ENCODE data around the gene RABGGTA.

Gene RABGGTA

DNA sequence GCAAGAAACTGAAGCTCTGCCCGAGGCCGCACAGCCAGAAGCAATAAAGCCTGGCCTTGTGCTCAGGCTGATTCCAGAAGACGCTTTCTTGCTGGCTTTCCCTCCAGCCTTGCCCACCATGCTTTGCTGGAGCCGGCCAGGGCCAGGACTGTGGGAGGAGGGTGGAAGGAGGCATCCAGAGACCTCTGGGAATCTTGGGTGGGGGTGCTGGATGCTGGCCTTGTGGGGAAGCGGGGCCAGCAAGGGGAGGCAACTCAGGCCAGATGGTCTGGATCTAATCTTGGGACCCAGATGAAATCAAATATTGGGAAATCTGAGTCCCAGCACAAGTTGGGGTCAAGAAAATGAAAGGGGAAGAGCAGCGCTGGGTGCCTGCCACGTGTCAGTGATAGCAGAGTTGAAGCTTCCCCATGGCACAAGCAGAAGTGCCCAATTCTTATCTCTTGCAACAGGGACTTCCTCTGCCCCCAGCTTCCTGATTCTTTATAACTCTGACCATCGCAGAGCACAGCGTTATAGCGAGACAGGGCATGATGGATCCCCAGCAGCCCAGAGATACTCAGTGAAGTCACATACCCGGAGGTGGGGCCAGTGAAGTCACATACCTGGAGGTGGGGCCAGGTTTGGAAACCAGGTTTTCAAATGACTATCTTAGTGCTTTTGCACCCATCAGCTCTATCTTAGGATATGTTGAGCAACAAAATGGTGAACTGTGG, 6.4 kb upstream of the RABGGTA start:
- TF ChIP-seq RAD21 (IDR thresholded peaks at IDR 0.05; ENCODE audit: low read depth), result no peak
- TF ChIP-seq TEAD4 (IDR thresholded peaks at IDR 0.05), result no peak
- no peak for TF ChIP-seq YY1 (IDR thresholded peaks at IDR 0.05; ENCODE audit: low read depth)
- no peak for TF ChIP-seq EGR1 (IDR thresholded peaks at IDR 0.05)
- TF ChIP-seq, protein P1, sequence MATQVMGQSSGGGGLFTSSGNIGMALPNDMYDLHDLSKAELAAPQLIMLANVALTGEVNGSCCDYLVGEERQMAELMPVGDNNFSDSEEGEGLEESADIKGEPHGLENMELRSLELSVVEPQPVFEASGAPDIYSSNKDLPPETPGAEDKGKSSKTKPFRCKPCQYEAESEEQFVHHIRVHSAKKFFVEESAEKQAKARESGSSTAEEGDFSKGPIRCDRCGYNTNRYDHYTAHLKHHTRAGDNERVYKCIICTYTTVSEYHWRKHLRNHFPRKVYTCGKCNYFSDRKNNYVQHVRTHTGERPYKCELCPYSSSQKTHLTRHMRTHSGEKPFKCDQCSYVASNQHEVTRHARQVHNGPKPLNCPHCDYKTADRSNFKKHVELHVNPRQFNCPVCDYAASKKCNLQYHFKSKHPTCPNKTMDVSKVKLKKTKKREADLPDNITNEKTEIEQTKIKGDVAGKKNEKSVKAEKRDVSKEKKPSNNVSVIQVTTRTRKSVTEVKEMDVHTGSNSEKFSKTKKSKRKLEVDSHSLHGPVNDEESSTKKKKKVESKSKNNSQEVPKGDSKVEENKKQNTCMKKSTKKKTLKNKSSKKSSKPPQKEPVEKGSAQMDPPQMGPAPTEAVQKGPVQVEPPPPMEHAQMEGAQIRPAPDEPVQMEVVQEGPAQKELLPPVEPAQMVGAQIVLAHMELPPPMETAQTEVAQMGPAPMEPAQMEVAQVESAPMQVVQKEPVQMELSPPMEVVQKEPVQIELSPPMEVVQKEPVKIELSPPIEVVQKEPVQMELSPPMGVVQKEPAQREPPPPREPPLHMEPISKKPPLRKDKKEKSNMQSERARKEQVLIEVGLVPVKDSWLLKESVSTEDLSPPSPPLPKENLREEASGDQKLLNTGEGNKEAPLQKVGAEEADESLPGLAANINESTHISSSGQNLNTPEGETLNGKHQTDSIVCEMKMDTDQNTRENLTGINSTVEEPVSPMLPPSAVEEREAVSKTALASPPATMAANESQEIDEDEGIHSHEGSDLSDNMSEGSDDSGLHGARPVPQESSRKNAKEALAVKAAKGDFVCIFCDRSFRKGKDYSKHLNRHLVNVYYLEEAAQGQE (IDR thresholded peaks at IDR 0.05; ENCODE audit: low read depth), result no peak
- no peak for TF ChIP-seq CEBPB (IDR thresholded peaks at IDR 0.05)
- no peak for TF ChIP-seq NFIC (IDR thresholded peaks at IDR 0.05)
- no peak for TF ChIP-seq TCF12 (IDR thresholded peaks at IDR 0.05; ENCODE audit: low read depth)
- TF ChIP-seq, protein P2, sequence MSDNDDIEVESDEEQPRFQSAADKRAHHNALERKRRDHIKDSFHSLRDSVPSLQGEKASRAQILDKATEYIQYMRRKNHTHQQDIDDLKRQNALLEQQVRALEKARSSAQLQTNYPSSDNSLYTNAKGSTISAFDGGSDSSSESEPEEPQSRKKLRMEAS (IDR thresholded peaks at IDR 0.05), result no peak
- TF ChIP-seq EP300 (IDR thresholded peaks at IDR 0.05; ENCODE audit: borderline replicate concordance), result no peak

DNA sequence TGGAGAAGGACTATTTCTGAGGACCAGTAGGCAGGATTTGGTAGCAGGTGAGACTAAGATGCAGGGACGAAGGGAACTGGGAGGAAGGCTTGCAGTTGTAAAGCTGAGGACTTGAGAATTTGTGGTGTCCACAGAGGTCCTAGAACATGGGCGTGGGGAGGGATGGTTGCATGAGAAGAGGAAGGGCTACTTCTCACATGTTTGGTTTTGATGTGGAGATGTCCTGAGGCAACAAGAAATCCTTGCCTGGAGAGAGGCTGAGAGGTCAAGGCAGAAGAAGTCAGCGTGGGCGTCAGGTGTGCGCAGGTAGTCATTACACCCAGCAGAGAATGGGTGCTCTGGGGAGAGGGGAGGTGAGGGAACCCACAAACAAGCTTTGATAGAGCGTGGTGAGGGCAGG, 5.7 kb upstream of the RABGGTA start:
- TF ChIP-seq ZBTB7A (IDR thresholded peaks at IDR 0.05; ENCODE audit: low read depth) (no peak), YY1 (IDR thresholded peaks at IDR 0.05; ENCODE audit: low read depth) (no peak), EGR1 (IDR thresholded peaks at IDR 0.05) (no peak), NFIC (IDR thresholded peaks at IDR 0.05) (no peak), EP300 (IDR thresholded peaks at IDR 0.05; ENCODE audit: borderline replicate concordance) (no peak), TAF1 (IDR thresholded peaks at IDR 0.05; ENCODE audit: low read depth) (no peak), CEBPB (IDR thresholded peaks at IDR 0.05) (no peak), FOXM1 (IDR thresholded peaks at IDR 0.05; ENCODE audit: borderline replicate concordance, low read depth) (no peak), TEAD4 (IDR thresholded peaks at IDR 0.05) (no peak), RAD21 (IDR thresholded peaks at IDR 0.05; ENCODE audit: low read depth) (no peak), TCF12 (IDR thresholded peaks at IDR 0.05; ENCODE audit: low read depth) (no peak), CREB1 (IDR thresholded peaks at IDR 0.05; ENCODE audit: low read depth) (no peak)
- TF ChIP-seq, protein P3, sequence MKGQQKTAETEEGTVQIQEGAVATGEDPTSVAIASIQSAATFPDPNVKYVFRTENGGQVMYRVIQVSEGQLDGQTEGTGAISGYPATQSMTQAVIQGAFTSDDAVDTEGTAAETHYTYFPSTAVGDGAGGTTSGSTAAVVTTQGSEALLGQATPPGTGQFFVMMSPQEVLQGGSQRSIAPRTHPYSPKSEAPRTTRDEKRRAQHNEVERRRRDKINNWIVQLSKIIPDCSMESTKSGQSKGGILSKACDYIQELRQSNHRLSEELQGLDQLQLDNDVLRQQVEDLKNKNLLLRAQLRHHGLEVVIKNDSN (IDR thresholded peaks at IDR 0.05), result no peak
- TF ChIP-seq, protein P1 (IDR thresholded peaks at IDR 0.05; ENCODE audit: low read depth), result no peak
- TF ChIP-seq, protein P2 (IDR thresholded peaks at IDR 0.05), result no peak

DNA sequence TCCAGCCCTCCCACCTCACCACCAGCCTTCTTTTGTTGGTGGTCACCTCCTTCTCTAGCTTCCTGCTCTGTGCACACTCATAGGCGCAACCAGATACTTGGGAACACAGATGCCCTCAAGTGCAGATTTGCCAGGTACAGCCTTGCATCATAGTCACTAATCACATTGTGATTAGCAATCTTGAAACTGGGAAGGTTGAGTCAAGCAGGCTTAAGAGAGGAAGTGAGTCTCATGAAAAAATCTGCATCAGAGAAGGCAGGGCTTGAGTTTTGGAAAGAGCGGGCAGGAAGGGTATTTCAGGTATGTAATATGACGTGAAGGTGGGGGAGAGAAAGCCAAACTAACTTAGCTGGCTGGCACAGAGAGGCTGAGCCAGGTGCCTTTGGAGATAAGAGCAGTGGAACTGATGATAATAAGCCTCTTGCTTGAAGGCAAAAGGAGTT, 2.7 kb upstream of the RABGGTA start:
- TF ChIP-seq EP300 (IDR thresholded peaks at IDR 0.05; ENCODE audit: borderline replicate concordance) (no peak), CEBPB (IDR thresholded peaks at IDR 0.05) (no peak), CREB1 (IDR thresholded peaks at IDR 0.05; ENCODE audit: low read depth) (no peak), YY1 (IDR thresholded peaks at IDR 0.05; ENCODE audit: low read depth) (no peak), RAD21 (IDR thresholded peaks at IDR 0.05; ENCODE audit: low read depth) (no peak), TEAD4 (IDR thresholded peaks at IDR 0.05) (no peak), TAF1 (IDR thresholded peaks at IDR 0.05; ENCODE audit: low read depth) (no peak), EGR1 (IDR thresholded peaks at IDR 0.05) (no peak)
- TF ChIP-seq, protein P1 (IDR thresholded peaks at IDR 0.05; ENCODE audit: low read depth), result no peak
- TF ChIP-seq, protein P3 (IDR thresholded peaks at IDR 0.05), result no peak
- TF ChIP-seq, protein P2 (IDR thresholded peaks at IDR 0.05), result no peak

DNA sequence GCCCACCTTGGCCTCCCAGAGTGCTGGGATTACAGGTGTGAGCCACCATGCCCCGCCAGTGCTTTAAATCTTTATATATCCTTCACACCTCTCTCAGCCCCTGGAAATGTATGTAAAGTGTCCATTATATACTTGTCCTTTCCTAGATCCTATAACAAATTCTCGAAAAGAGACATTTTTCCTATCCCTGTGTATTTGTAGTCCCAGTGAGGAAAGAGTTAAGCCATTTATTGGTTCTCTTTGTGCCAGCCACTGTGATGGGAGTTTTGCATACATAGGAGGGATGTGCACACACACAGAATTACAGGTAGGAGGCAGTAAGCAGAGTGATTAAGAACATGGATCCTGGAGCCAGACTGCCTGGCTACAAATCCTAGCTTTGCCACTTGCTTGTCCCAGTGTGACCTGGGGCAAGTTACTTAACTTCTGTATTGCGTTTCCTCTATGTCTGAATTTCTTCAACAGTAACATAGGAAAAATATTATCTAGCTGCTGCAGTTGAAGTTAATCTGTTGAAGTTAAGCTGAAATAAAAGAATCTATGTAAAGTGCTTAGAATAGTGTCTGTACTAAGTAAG, 2.1 kb upstream of the RABGGTA start:
- no peak for TF ChIP-seq CREB1 (IDR thresholded peaks at IDR 0.05; ENCODE audit: low read depth)
- TF ChIP-seq EGR1 (IDR thresholded peaks at IDR 0.05), result no peak
- TF ChIP-seq FOXM1 (IDR thresholded peaks at IDR 0.05; ENCODE audit: borderline replicate concordance, low read depth), result no peak
- no peak for TF ChIP-seq NFIC (IDR thresholded peaks at IDR 0.05)
- TF ChIP-seq ZBTB7A (IDR thresholded peaks at IDR 0.05; ENCODE audit: low read depth), result no peak
- TF ChIP-seq, protein P2 (IDR thresholded peaks at IDR 0.05), result no peak
- no peak for TF ChIP-seq EP300 (IDR thresholded peaks at IDR 0.05; ENCODE audit: borderline replicate concordance)
- TF ChIP-seq TCF12 (IDR thresholded peaks at IDR 0.05; ENCODE audit: low read depth), result no peak
- no peak for TF ChIP-seq TEAD4 (IDR thresholded peaks at IDR 0.05)
- TF ChIP-seq, protein P1 (IDR thresholded peaks at IDR 0.05; ENCODE audit: low read depth), result no peak
- no peak for TF ChIP-seq YY1 (IDR thresholded peaks at IDR 0.05; ENCODE audit: low read depth)
- TF ChIP-seq, protein P3 (IDR thresholded peaks at IDR 0.05), result no peak
- no peak for TF ChIP-seq CEBPB (IDR thresholded peaks at IDR 0.05)
- TF ChIP-seq TAF1 (IDR thresholded peaks at IDR 0.05; ENCODE audit: low read depth), result no peak
- no peak for TF ChIP-seq RAD21 (IDR thresholded peaks at IDR 0.05; ENCODE audit: low read depth)

All from Ishikawa (cell line).